HG03175 (cell line): ENCODE data around the gene IMMP2L.
A peak's percentile ranks its signal among the peaks of the same experiment; 100 is the strongest.

Experiments used
- ATAC-seq: cut with Tn5 transposase; IDR thresholded peaks from one replicate; pipeline ENCODE4 v1.9.1; 2021; ENCODE audit warnings: mild to moderate bottlenecking, moderate library complexity; ENCODE audit not compliant: unreplicated experiment

The IMMP2L gene

DNA sequence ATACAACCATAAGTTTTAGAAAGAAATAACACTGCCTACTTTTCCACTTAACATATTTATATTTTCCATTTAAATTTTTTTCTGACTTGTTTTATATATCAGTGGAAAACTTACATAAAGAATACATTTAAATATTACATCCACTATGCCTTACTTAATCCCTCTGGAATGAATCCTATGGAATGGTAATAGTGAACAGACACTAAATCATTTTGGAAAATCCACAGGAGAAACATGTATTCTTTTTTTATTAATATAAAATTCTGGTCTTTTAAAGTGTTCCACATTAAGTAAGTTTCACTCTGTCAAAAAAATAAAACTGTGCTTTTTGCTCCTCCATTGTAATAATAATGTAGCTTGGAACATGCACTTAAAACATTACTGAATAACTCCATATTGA, 708.1 kb downstream of the IMMP2L start:
- ATAC-seq: no peak

DNA sequence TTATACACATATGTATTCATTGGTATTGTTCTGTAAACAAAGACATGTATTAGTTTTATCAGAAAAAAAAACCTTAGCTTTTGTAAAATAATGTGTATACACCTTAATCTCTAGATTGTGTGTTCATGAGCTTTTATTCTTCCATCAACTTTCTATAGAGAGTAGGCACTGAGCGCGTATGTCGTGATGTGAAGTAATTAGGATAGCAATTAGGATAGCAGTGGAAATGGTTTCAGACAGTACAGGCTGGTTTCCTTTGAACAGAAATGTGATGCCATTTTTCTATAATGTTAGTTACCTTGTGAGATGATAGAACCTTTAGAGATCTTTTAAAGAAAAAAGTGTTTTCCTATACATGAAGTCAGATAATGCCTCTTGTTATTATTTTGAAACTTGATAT, 709.0 kb downstream of the IMMP2L start:
- no peak for ATAC-seq

DNA sequence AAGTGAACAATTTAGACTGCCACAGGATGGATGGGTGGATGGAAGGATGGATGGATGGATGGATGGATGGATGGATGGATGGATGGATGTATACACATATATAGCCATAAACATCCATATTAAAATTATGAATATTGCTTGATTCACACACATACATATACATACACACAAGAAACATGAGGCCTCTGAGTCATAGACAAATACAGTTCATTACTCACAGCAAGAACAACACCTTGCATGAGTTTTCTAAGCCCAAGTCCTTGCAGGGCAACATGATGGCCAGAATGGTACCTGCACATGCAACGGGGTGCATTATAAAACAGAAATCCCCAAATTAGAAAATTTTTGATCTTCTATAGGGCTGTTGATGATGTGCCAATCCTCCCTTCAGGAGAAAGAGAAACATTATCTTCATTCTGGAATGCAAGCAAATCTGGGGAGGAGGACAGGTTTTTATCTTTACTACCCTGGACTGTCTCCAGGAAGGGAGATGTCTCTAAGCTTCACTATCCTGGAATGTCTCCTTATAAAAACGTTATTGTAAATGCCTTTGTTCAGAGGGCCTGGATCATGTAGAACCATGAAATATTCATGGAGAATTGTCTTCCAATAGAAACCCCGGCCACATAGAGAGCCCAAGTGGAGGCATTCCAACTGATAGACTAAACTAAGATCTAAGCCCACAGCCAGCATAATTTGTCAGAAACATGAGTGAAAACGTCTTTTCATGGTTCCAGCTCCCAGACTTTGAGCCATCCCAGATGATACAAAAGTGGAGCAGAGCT, 709.9 kb downstream of the IMMP2L start:
- no peak for ATAC-seq

DNA sequence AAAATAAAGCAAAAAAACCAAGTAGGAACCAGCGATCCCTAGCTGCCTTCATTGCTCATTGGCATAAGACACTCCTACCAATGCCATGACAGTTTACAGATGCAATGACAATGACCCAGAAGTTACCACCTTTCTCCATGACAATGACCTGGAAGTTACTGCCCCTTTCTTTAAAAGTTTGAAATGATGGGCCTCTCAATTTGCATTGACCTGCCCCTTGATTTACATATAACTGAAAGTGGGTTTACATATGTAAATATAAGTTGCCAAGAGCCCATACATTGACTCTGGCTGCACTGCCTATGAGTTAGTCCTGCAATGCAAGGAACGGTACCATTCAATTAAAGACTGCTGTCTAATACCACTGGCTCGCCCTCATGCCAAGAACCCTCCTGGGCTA, 712.1 kb downstream of the IMMP2L start:
- no peak for ATAC-seq

DNA sequence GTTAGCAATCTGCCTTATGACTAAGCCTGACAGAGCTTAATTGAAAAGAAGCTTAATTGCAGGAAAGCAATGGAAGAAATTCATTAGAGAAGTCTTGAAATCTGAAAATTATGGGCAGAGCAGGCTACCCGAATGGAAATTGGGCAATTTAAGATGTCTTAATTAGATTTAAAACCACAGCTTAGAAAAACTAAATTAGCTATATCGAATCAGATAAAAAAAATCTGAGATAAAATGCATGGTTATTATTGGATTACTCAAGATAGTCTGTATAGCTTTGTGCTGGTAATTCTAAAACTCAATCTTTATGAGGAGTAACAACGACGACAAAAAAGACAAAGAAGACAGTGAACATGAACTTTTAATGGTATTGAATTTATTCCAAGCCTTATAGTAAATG, 719.5 kb downstream of the IMMP2L start:
- ATAC-seq: no peak

DNA sequence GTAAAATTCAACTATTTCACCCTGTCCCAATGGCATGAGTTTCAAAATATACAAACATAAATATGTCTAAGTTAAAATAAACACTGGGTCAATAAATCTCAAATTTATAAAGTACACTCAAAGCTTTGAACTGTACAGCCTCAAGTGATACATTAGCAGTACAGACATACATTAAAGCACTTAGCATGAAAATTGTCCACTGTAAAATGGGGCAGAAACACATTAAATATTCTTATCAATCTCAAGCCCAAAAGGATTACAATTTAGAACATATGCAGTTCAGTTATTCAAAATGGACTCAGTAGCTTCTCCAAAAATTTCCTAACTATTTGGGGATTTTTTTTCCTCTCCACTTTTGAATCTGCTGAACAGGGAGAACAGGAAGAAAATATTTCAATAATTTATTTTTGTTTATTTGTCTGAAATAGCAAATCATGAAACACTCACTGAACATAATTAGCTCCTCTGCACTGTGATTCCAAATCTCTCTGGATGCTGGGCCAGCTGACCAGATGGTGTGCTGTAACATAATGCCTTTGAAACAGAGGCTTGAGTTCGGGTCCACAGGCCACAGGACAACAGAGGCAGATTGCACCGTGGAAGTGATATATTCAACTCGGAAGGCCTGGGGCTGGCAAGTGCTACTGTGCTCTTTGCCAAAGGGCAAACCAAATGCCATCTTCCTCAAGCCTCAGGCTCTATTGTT, 720.3 kb downstream of the IMMP2L start:
- no peak for ATAC-seq

DNA sequence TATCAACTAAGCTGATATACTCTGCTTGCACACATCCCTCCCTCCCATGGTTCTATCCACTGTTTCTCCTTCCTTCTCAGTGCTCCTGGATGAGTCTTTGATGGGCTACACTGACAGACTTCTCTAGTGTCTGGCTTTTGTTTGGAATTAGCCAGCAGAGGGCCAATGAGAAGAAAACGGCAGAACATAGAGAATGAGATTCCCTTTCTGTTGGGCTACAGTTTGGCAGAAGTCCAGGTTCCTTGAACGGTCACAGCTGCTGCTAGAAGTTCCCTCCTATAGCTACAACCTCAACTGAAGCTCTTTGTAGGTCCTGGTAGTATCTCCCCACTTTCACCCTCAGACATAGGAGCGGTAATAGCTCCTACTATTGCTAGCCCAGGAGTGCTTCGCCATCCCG, 722.4 kb downstream of the IMMP2L start:
- ATAC-seq: no peak

DNA sequence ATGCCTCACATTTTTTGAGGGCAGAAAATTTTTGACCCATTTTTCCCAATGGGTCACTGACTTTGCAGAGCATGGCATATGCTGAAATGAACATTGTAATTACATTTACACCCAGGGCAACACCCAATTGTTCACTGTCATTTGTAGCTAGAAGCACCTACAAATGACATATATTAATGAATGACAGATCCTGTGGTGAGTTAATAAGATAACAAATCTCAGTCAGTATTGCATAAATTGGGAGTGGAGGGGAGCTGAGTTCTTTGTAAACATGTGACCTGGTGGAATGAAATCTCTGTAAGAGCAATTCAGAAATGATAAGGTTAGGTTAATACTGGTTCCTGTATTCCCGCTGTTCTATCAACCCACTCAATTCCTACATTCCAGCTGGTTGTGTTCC, 726.4 kb downstream of the IMMP2L start:
- no peak for ATAC-seq

DNA sequence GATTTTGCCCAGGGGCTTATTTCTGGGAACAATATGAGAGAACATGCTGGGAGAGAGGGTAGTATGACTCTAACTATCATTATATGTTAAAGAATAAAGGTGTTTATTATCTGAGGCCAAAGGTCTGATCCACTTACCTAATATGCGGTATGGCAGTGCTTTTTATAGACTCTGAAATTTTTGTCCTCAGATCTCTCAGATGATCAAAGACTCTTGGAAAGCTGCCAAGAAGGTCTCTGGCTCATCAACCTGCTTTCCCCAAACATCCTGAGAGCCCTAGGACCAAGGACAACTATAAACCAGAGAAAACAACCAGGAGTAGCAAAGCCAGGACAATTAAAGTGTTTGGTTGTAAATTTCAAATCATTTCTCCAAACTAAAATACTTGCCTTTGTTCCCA, 727.1 kb downstream of the IMMP2L start:
- no peak for ATAC-seq

DNA sequence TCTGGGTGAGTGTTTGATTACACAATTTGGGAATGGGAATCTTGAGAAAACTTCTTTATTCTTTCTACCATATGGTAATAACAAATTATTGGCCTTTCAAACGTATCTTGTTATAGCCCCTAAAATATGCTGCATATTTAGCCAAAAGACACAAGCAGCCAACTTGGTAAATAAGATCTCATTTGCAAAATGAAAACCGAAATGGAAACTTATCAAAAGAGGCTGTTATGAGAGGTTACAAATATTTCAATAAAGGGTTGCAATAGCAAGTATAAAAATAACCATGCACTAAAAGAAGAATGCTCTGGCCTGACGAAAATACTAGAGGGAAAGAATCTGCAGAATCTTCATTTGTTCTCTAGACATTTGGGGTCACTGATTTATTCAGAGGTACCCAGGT, 730.9 kb downstream of the IMMP2L start:
- ATAC-seq: no peak

DNA sequence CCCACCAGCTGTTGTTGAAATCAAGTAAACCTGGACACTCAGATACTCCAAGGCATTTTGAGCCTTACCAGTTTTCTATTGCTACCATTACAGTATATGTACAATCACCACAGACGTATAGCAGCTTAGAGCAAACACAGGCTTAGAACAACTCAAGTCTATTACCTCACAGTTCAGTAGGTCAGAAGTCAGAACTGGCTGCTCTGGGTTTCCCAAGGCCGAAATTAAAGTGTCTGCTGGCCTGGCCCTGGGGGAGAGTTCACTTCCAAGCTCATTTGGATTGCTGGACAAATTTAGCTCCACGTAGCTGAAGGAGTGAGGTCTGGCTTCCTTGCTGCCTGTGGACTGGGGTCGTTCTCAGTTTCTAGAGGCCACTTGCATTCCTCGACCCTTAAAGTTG, 731.5 kb downstream of the IMMP2L start:
- ATAC-seq: no peak

DNA sequence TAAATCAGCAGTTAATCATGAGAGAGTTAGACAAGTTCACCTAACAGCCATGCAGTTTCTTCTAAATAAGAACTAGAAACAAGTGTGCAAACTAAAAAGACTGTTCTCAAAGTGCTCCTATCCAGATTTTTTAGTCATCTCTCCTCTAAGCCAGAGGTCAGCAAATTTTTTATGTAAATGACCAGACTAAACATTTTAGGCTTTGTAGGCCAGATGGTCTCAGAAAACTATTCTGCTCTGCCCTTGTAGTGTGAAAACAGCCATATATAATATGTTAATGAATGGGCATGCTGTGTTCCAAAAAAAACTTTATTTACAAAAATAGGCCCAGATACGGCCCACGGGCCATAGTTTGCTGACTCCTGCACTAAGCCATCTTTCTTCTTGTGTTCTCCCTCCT, 734.4 kb downstream of the IMMP2L start:
- ATAC-seq: no peak

DNA sequence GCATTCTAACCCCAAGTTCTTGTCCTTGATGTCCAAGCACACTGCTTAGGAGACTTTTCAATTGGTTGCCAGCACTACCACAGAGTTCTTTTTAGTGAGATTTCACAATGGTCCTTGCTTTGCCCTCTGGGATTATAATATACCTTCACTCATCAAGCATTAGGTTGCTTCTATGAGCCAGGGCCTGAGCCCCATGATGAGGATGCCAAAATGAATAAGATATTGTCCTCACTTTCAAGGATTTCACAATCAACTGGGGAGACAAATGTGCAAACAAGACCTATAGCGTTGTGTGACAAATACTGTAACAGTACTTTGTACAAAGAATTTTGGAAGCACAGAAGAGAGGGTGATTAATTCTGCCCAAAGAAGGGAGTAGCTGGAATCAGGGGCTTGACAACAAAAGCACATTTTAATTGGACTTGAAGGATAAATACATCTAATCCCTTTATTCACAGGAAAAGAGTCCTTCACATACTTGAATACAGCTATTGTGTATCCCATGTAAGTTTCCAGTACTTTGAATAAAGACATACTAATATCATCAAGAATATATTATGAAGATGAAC, 734.9 kb downstream of the IMMP2L start:
- no peak for ATAC-seq

DNA sequence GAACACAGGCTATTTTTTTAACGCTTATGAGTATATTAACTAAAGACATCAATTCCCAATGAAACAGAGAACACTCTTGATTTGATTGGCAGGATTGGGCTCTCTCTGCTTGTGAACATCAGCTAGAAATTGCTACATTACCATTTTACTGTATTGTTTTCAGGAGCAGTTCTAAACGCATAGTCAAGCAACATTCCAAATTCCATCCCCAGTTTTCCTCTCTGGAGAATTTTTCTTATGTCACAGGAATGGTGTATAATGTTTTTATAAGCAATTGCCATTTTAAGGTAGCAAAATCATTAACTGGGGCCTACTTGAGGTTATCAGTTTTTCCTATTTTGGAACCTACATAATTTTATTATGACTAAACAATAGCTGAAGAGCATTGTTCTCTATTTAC, 748.3 kb downstream of the IMMP2L start:
- no peak for ATAC-seq

DNA sequence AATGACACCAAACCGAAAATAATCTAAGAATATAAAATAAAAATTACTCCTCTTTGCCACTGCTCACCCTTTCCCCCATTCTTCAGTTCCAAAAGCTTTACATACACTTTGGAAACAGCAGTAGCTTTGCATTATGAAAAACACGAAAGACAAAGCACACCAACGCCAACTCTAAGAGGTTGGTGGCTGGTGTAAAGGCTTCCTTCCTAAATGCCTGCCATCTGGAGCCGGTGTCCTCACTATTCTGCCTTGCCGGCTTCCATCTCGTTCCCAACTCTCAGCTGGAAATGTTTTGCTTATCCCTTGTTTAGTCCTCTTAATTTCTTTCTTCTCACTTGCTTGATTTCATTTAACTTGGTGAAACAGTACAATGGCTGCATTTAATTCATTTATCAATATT, 752.5 kb downstream of the IMMP2L start:
- no peak for ATAC-seq

DNA sequence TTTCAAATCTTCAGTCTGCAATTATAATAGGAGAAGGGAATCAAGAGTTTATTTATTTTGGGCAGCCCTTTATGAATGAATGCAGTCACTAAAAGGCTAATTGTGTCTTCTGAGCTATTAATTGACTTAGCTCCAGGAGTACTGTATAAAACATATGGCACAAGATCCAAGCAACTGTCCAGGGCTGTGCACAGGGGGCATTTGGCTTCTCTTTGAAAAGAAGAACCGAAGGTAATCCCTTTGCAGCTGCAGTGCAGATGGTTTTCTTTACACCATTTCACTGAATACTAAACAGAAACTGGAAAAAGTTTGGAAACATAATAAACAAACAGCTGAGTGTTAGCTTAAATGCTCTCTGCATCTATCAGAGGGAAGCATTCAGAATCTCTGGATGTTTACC, 753.9 kb downstream of the IMMP2L start:
- no peak for ATAC-seq

DNA sequence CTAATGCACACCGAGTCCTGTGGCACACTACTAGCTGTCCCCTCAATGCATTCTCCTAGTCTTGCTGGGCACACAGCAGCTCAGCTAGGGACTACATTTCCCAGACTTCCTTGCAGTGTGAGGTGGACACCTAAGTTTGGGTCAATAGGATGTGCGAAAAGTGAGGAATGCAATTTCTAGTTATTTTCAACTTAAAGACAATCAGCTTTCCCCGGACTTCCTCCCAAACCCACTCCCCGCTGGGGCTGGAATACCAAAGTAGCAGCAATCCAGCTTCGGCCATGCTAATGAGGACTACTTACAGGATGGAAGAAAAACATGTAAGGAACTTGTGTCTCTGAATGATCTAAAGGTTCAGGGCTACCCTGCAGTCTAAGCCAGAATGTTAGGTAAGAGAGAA, 757.8 kb downstream of the IMMP2L start:
- no peak for ATAC-seq

DNA sequence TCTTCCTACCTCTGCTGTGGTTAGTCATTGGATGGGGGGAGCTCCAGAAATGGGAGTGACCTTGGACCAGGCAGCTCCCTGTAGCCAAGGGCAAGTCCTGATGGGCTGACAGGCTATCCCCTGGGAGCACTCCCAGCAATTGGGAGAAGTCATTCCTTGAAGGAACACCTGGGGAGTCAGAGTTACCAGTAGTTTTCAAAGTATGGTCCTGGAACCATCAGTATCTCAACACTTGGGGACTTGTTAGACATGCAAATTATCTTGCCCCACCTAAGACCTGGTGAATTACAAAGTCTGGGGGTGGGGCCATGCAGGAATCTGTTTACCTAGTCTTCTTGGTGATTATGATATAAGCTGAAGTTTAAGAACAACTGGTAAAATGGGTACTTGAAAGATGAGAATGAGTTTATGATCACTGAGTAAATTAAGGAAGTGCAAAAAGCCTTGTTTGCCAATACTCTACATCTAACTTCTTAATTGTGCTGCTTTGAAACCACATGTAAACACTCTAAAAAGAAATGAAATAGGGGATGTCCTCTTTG, 758.6 kb downstream of the IMMP2L start:
- no peak for ATAC-seq

DNA sequence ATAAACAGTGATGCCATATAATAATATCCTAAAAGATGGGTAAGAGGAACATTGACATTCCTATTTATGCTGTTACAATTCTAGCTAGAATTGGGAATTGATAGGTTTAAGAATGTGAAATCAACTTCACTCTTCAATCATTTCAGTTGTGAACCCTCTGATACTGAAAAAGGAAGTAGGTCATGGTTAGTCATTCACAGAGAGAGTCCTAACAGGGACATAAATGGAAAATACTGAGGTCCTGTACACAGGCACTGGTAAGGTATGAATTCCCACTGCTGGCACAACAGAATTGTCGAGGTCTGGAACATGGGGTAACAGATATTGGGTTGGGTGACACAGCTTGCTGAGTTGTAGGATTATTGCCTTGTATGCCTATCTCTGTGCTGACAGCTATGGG, 760.8 kb downstream of the IMMP2L start:
- peak; percentile 86 for ATAC-seq

DNA sequence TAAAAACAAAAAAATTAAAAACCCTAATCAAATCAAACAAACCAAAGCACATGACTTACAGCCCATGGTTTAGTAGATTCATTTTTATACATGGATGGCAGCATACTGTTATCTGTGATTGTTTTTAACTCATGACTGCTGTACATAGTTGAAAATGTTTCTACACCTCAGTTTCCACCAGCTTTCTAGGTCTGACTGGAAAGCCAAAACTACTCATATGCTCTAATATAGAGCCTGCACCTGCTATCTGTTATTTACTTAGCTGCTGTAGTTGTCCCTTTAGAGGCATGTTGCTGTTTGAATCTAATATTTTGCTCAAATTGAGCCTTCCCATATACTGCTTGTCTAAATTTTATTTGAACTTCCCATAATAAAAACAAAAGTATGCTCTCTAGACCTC, 761.3 kb downstream of the IMMP2L start:
- peak; percentile 45 for ATAC-seq

DNA sequence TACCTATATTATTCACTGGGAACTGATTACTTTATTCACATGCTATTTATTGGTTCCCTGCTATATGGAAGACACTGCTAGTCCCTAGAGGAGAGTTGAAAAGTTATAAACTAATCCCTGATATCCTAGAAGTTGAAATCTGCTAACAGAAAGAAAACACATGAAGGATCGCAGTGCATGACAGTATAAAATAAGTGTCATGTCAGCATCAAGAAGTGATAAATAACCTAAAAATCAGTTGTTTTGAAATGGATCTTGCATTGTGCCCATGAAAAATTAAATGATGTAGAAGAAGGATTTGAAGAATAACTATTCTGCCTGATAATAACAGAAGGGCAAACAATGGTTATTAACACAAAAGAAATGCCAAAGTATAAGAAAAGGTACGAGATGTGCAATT, 764.6 kb downstream of the IMMP2L start:
- no peak for ATAC-seq

DNA sequence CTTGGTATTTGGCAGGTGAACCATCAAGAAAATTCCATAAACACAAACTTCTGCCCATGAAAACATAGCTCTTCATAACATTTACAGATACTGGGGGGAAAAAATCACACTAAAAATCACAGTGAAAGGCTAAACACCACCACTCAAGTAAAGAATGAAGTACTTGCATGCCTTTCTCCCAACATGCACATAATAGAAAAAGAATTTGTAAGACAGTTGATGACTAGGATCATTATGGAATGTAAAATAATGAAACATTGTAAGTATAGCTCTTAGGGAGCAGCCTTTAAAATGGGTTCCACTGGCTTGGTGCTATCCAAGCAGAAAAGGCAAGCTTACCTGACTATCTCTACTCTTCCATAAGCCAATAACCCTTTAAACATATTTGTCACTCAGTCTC, 771.3 kb downstream of the IMMP2L start:
- no peak for ATAC-seq
